Right atrium auricular region (tissue), 2 donors: ENCODE results near the gene BMP8A. TPM values are rescaled to one million over a fixed set of nuclear protein-coding genes. Genes with fewer than 3 reads are reported as not detected.
"Not testable (repeated sequence)": the region's sequence is repeated elsewhere in the genome, so short reads cannot be mapped to it uniquely, and the experiment has no call there.

Experiments used
- DNase-seq: peaks from one replicate; pipeline ENCODE4 v3.0.0-alpha.2; 2019; ENCODE audit warnings: low spot score
- H3K27ac ChIP-seq, 2 donors: fragments of 200-600 bp; sonication (generic); 1 replicate in 1 of 2; 2 replicates in 1 of 2; pipeline ENCODE4 v1.5.1; 2016 to 2019
- H3K27me3 ChIP-seq, 2 donors: fragments of 200-600 bp; sonication (generic); one replicate each; pipeline versions ENCODE4 v1.5.1 to v1.6.0; 2017 to 2019
- H3K36me3 ChIP-seq: fragments of 200-600 bp; sonication (generic); one replicate; pipeline ENCODE4 v1.5.1; 2016
- H3K4me1 ChIP-seq, 2 donors: fragments of 200-600 bp; sonication (generic); one replicate each; pipeline versions ENCODE4 v1.5.1 to v1.6.0; 2017 to 2019
- H3K4me3 ChIP-seq, 2 donors: fragments of 200-600 bp; sonication (generic); 1 replicate in 1 of 2; 2 replicates in 1 of 2; pipeline ENCODE4 v1.5.1; 2017 to 2019; ENCODE audit warnings: mild to moderate bottlenecking in 1 of 2, moderate library complexity in 1 of 2
- H3K9me3 ChIP-seq, 2 donors: fragments of 200-600 bp; sonication (generic); one replicate each; pipeline ENCODE4 v1.5.1; 2019
- CTCF ChIP-seq, 2 donors: fragments of 200-600 bp; sonication (generic); IDR thresholded peaks; one replicate each; pipeline ENCODE4 v1.5.1; 2019; ENCODE audit warnings: antibody characterized with exemption in 2 of 2
- total RNA-seq, 2 donors: library from RNA; depleted of rRNA; stranded (reverse); fragments of >200 nt; gene quantifications; one replicate each; pipeline ENCODE4 v1.1.0, GENCODE V29; 2016

BMP8A gene
- total RNA-seq, 2 donors from 2014 or later: 1.4 to 3.2 TPM

- no peak for DNase-seq
- Histone ChIP-seq H3K9me3 (no peaks in the 10 kb centered on the region), H3K27ac (peak overlapping the region; percentile 57 to 69), H3K4me3 (no peak overlapping the region), H3K36me3 (peaks cover 67% of the 10 kb centered on the region), H3K4me1 (peaks cover 0 to 8% of the 10 kb centered on the region in 2 donors), H3K27me3 (no peaks in the 10 kb centered on the region)
- no peak for TF ChIP-seq CTCF (IDR thresholded peaks at IDR 0.05)
Observed at GRCh38 chr1:39485046-39485803, 6.2 kb upstream of the BMP8A start.

- Histone ChIP-seq H3K4me3 (no peak overlapping the region), H3K4me1 (peaks cover 0 to 21% of the 10 kb centered on the region in 2 donors), H3K36me3 (peaks cover 44% of the 10 kb centered on the region), H3K27ac (no peak overlapping the region), H3K9me3 (no peaks in the 10 kb centered on the region), H3K27me3 (no peaks in the 10 kb centered on the region)
- no peak for DNase-seq
- TF ChIP-seq CTCF (IDR thresholded peaks at IDR 0.05): no peak
Observed at GRCh38 chr1:39488012-39488545, 3.4 kb upstream of the BMP8A start.

GRCh38 chr1:39488793-39489566 lies 2.5 kb upstream of the BMP8A start:
- no peak for DNase-seq
- H3K27me3 ChIP-seq: no peaks in the 10 kb centered on the region
- no peaks in the 10 kb centered on the region for H3K9me3 ChIP-seq
- H3K4me1 ChIP-seq: peaks cover 0 to 21% of the 10 kb centered on the region in 2 donors
- no peak overlapping the region for H3K27ac ChIP-seq
- TF ChIP-seq CTCF (IDR thresholded peaks at IDR 0.05): no peak
- H3K4me3 ChIP-seq: no peak overlapping the region
- peaks cover 37% of the 10 kb centered on the region for H3K36me3 ChIP-seq

GRCh38 chr1:39489567-39490239 lies 1.7 kb upstream of the BMP8A start:
- no peak for TF ChIP-seq CTCF (IDR thresholded peaks at IDR 0.05)
- H3K4me1 ChIP-seq: peaks cover 0 to 19% of the 10 kb centered on the region in 2 donors
- DNase-seq: no peak
- H3K9me3 ChIP-seq: no peaks in the 10 kb centered on the region
- peaks cover 33% of the 10 kb centered on the region for H3K36me3 ChIP-seq
- H3K27ac ChIP-seq: no peak overlapping the region
- no peak overlapping the region for H3K4me3 ChIP-seq
- no peaks in the 10 kb centered on the region for H3K27me3 ChIP-seq

GRCh38 chr1:39490596-39491145 lies 765 bp upstream of the BMP8A start:
- H3K9me3 ChIP-seq: no peaks in the 10 kb centered on the region
- peaks cover 0 to 13% of the 10 kb centered on the region in 2 donors for H3K4me1 ChIP-seq
- DNase-seq: no peak
- no peak for TF ChIP-seq CTCF (IDR thresholded peaks at IDR 0.05)
- peak overlapping the region; percentile 39 to 55 for H3K4me3 ChIP-seq
- H3K27ac ChIP-seq: peak overlapping the region in 1 of 2 donors; percentile 10
- no peaks in the 10 kb centered on the region for H3K27me3 ChIP-seq
- H3K36me3 ChIP-seq: peaks cover 24% of the 10 kb centered on the region

GRCh38 chr1:39492118-39493042 lies 944 bp downstream of the BMP8A start:
- Histone ChIP-seq H3K4me3 (peak overlapping the region in 1 of 2 donors; percentile 55), H3K4me1 (peaks cover 0 to 13% of the 10 kb centered on the region in 2 donors)
- DNase-seq, H3K27ac ChIP-seq, H3K27me3 ChIP-seq, H3K36me3 ChIP-seq, H3K9me3 ChIP-seq: not testable (repeated sequence)

GRCh38 chr1:39493043-39493810 lies 1.8 kb downstream of the BMP8A start:
- not testable (repeated sequence) for H3K4me3 ChIP-seq, DNase-seq, H3K27ac ChIP-seq, H3K9me3 ChIP-seq, H3K36me3 ChIP-seq, H3K27me3 ChIP-seq
- H3K4me1 ChIP-seq: peaks cover 0 to 13% of the 10 kb centered on the region in 2 donors
